Hematopoietic multipotent progenitor cell treated with erythropoietin and hydrocortisone succinate and interleukin-3 and kit ligand, for 15 days (in vitro differentiated cells): ENCODE data around the gene PPIH.
"Not testable (repeated sequence)": the region's sequence is repeated elsewhere in the genome, so short reads cannot be mapped to it uniquely, and the experiment has no call there.

Experiments used
- DNase-seq: peaks from one replicate; pipeline ENCODE4 v3.0.0-alpha.2; 2015; ENCODE audit warnings: low spot score

Gene PPIH

GRCh38 chr1:42682484-42682738 lies 24.2 kb downstream of the PPIH start:
- DNase-seq: not testable (repeated sequence)

GRCh38 chr1:42682739-42683531 lies 24.7 kb downstream of the PPIH start:
- peak; percentile 85 for DNase-seq

- peak; percentile 60 for DNase-seq
Observed at GRCh38 chr1:42684139-42684538, 25.9 kb downstream of the PPIH start.

- peak; percentile 76 for DNase-seq
Observed at GRCh38 chr1:42686418-42686817, 28.2 kb downstream of the PPIH start.

GRCh38 chr1:42689912-42690311 lies 31.7 kb downstream of the PPIH start:
- DNase-seq: no peak

GRCh38 chr1:42690477-42691156 lies 32.4 kb downstream of the PPIH start:
- no peak for DNase-seq

- DNase-seq: no peak
Observed at GRCh38 chr1:42691157-42691498, 32.9 kb downstream of the PPIH start.

- DNase-seq: no peak
Observed at GRCh38 chr1:42692461-42692860, 34.2 kb downstream of the PPIH start.

- no peak for DNase-seq
Observed at GRCh38 chr1:42692911-42693310, 34.7 kb downstream of the PPIH start.

- no peak for DNase-seq
Observed at GRCh38 chr1:42698081-42698813, 40.0 kb downstream of the PPIH start.

- no peak for DNase-seq
Observed at GRCh38 chr1:42700006-42700405, 41.8 kb downstream of the PPIH start.

- no peak for DNase-seq
Observed at GRCh38 chr1:42703888-42704464, 45.8 kb downstream of the PPIH start.

- not testable (repeated sequence) for DNase-seq
Observed at GRCh38 chr1:42712808-42713207, 54.6 kb downstream of the PPIH start.

- no peak for DNase-seq
Observed at GRCh38 chr1:42713293-42713692, 55.1 kb downstream of the PPIH start.

GRCh38 chr1:42714441-42714840 lies 56.2 kb downstream of the PPIH start:
- not testable (repeated sequence) for DNase-seq

GRCh38 chr1:42720868-42721267 lies 62.6 kb downstream of the PPIH start:
- no peak for DNase-seq

GRCh38 chr1:42721926-42722325 lies 63.7 kb downstream of the PPIH start:
- DNase-seq: no peak

GRCh38 chr1:42722403-42722802 lies 64.2 kb downstream of the PPIH start:
- not testable (repeated sequence) for DNase-seq

GRCh38 chr1:42723511-42723910 lies 65.3 kb downstream of the PPIH start:
- no peak for DNase-seq

GRCh38 chr1:42725820-42726219 lies 67.6 kb downstream of the PPIH start:
- DNase-seq: not testable (repeated sequence)
